Measurements from ENCODE around the gene SRGAP2B.
"Not testable (repeated sequence)": the region's sequence is repeated elsewhere in the genome, so short reads cannot be mapped to it uniquely, and the experiment has no call there.

Gene SRGAP2B

GRCh38 chr1:144992915-144993314, 102.2 kb downstream of the SRGAP2B start:
- peak; percentile 73 for DNase-seq

- DNase-seq = not testable (repeated sequence)
Measured at GRCh38 chr1:144990611-144991010, 104.5 kb downstream of the SRGAP2B start.

GRCh38 chr1:144987131-144987530, 108.0 kb downstream of the SRGAP2B start:
- DNase-seq = not testable (repeated sequence)

GRCh38 chr1:144986171-144986860, 108.8 kb downstream of the SRGAP2B start:
- not testable (repeated sequence) for DNase-seq

GRCh38 chr1:144985550-144986170, 109.5 kb downstream of the SRGAP2B start:
- DNase-seq = not testable (repeated sequence)

- not testable (repeated sequence) for DNase-seq
Measured at GRCh38 chr1:144982802-144983525, 112.2 kb downstream of the SRGAP2B start.

GRCh38 chr1:144981157-144981556, 114.0 kb downstream of the SRGAP2B start:
- not testable (repeated sequence) for DNase-seq

GRCh38 chr1:144979960-144980595, 115.0 kb downstream of the SRGAP2B start:
- DNase-seq = not testable (repeated sequence)

- DNase-seq = not testable (repeated sequence)
Measured at GRCh38 chr1:144977856-144978255, 117.3 kb downstream of the SRGAP2B start.

- DNase-seq = not testable (repeated sequence)
Measured at GRCh38 chr1:144971936-144972335, 123.2 kb downstream of the SRGAP2B start.

GRCh38 chr1:144966488-144966887, 128.6 kb downstream of the SRGAP2B start:
- not testable (repeated sequence) for DNase-seq

- not testable (repeated sequence) for DNase-seq
Measured at GRCh38 chr1:144964765-144965164, 130.4 kb downstream of the SRGAP2B start.

GRCh38 chr1:144964186-144964585, 130.9 kb downstream of the SRGAP2B start:
- DNase-seq = not testable (repeated sequence)

- DNase-seq = not testable (repeated sequence)
Measured at GRCh38 chr1:144963571-144963970, 131.6 kb downstream of the SRGAP2B start.

- not testable (repeated sequence) for DNase-seq
Measured at GRCh38 chr1:144961604-144962583, 133.2 kb downstream of the SRGAP2B start.

GRCh38 chr1:144960929-144961488, 134.1 kb downstream of the SRGAP2B start:
- not testable (repeated sequence) for DNase-seq

- DNase-seq = not testable (repeated sequence)
Measured at GRCh38 chr1:144948390-144948789, 146.7 kb downstream of the SRGAP2B start.

- not testable (repeated sequence) for DNase-seq
Measured at GRCh38 chr1:144947495-144947894, 147.6 kb downstream of the SRGAP2B start.

- DNase-seq = not testable (repeated sequence)
Measured at GRCh38 chr1:144946525-144947480, 148.3 kb downstream of the SRGAP2B start.

- DNase-seq = not testable (repeated sequence)
Measured at GRCh38 chr1:144941710-144942109, 153.4 kb downstream of the SRGAP2B start.
